Measurements from ENCODE around the gene MAN1C1.
"Not testable (repeated sequence)": the region's sequence is repeated elsewhere in the genome, so short reads cannot be mapped to it uniquely, and the experiment has no call there.

Gene MAN1C1

GRCh38 chr1:25583519-25584370, 32.8 kb upstream of the MAN1C1 start:
- no peak for DNase-seq (ENCODE audit: extremely low read depth in 1 of 2, low read depth in 1 of 2)

GRCh38 chr1:25586181-25586588, 30.4 kb upstream of the MAN1C1 start:
- no peak for DNase-seq (ENCODE audit: extremely low read depth in 1 of 2, low read depth in 1 of 2)

- DNase-seq (ENCODE audit: extremely low read depth in 1 of 2, low read depth in 1 of 2), result no peak
Observed at GRCh38 chr1:25587290-25587689, 29.3 kb upstream of the MAN1C1 start.

GRCh38 chr1:25588224-25588623, 28.4 kb upstream of the MAN1C1 start:
- DNase-seq (ENCODE audit: extremely low read depth in 1 of 2, low read depth in 1 of 2), result not testable (repeated sequence)

- DNase-seq (ENCODE audit: extremely low read depth in 1 of 2, low read depth in 1 of 2), result not testable (repeated sequence)
Observed at GRCh38 chr1:25588786-25589185, 27.8 kb upstream of the MAN1C1 start.

GRCh38 chr1:25590096-25590824, 26.3 kb upstream of the MAN1C1 start:
- no peak for DNase-seq (ENCODE audit: extremely low read depth in 1 of 2, low read depth in 1 of 2)

GRCh38 chr1:25593861-25594260, 22.7 kb upstream of the MAN1C1 start:
- no peak for DNase-seq (ENCODE audit: extremely low read depth in 1 of 2, low read depth in 1 of 2)

GRCh38 chr1:25594971-25595370, 21.6 kb upstream of the MAN1C1 start:
- no peak for DNase-seq (ENCODE audit: extremely low read depth in 1 of 2, low read depth in 1 of 2)

- not testable (repeated sequence) for DNase-seq (ENCODE audit: extremely low read depth in 1 of 2, low read depth in 1 of 2)
Observed at GRCh38 chr1:25596641-25597040, 19.9 kb upstream of the MAN1C1 start.

GRCh38 chr1:25598879-25599278, 17.7 kb upstream of the MAN1C1 start:
- DNase-seq (ENCODE audit: extremely low read depth in 1 of 2, low read depth in 1 of 2), result no peak

GRCh38 chr1:25599969-25600610, 16.5 kb upstream of the MAN1C1 start:
- no peak for DNase-seq (ENCODE audit: extremely low read depth in 1 of 2, low read depth in 1 of 2)

- DNase-seq (ENCODE audit: extremely low read depth in 1 of 2, low read depth in 1 of 2), result not testable (repeated sequence)
Observed at GRCh38 chr1:25600971-25601699, 15.5 kb upstream of the MAN1C1 start.

- not testable (repeated sequence) for DNase-seq (ENCODE audit: extremely low read depth in 1 of 2, low read depth in 1 of 2)
Observed at GRCh38 chr1:25603779-25604538, 12.6 kb upstream of the MAN1C1 start.

- DNase-seq (ENCODE audit: extremely low read depth in 1 of 2, low read depth in 1 of 2), result no peak
Observed at GRCh38 chr1:25607123-25607522, 9.5 kb upstream of the MAN1C1 start.

- peak in 1 of 2 donors; percentile 85 for DNase-seq (ENCODE audit: extremely low read depth in 1 of 2, low read depth in 1 of 2)
Observed at GRCh38 chr1:25608488-25609178, 8.0 kb upstream of the MAN1C1 start.

- DNase-seq (ENCODE audit: extremely low read depth in 1 of 2, low read depth in 1 of 2), result no peak
Observed at GRCh38 chr1:25609921-25610320, 6.7 kb upstream of the MAN1C1 start.

GRCh38 chr1:25610822-25611630, 5.6 kb upstream of the MAN1C1 start:
- no peak for DNase-seq (ENCODE audit: extremely low read depth in 1 of 2, low read depth in 1 of 2)

- no peak for DNase-seq (ENCODE audit: extremely low read depth in 1 of 2, low read depth in 1 of 2)
Observed at GRCh38 chr1:25611843-25612242, 4.7 kb upstream of the MAN1C1 start.

GRCh38 chr1:25612421-25612820, 4.2 kb upstream of the MAN1C1 start:
- DNase-seq (ENCODE audit: extremely low read depth in 1 of 2, low read depth in 1 of 2), result no peak

Data from stimulated activated CD8-positive, alpha-beta memory T cell treated with anti-CD3 and anti-CD28 coated beads, Interleukin-7, amount 100 ng/mL, for 48 hours (primary cell).